Esophagus squamous epithelium (tissue), 5 donors: ENCODE measurements around the gene GABRB1. TPM values are rescaled to one million over a fixed set of nuclear protein-coding genes. Genes with fewer than 3 reads are reported as not detected.
A peak's percentile ranks its signal among the peaks of the same experiment; 100 is the strongest.

Experiments
- DNase-seq: peaks from one replicate; lab custom pipeline; 2025; lab: John Stamatoyannopoulos, UW
- H3K27ac ChIP-seq, 4 donors: fragments of 200-600 bp; sonication (generic); one replicate each; pipeline ENCODE4 v1.5.1; 2016 to 2019; ENCODE audit warnings: mild to moderate bottlenecking in 1 of 4
- H3K27me3 ChIP-seq, 4 donors: fragments of 200-600 bp; sonication (generic); 1 replicate in 3 of 4; 2 replicates in 1 of 4; pipeline versions ENCODE4 v1.5.1 to v1.6.0; 2017 to 2021; ENCODE audit warnings: antibody characterized with exemption in 1 of 4
- H3K36me3 ChIP-seq, 3 donors: fragments of 200-600 bp; sonication (generic); one replicate each; pipeline ENCODE4 v1.5.1; 2016 to 2019
- H3K4me1 ChIP-seq, 3 donors: fragments of 200-600 bp; sonication (generic); one replicate each; pipeline ENCODE4 v1.5.1; 2017 to 2019
- H3K4me3 ChIP-seq, 4 donors: fragments of 200-600 bp; sonication (generic); 1 replicate in 3 of 4; 2 replicates in 1 of 4; pipeline ENCODE4 v1.5.1; 2016 to 2019; ENCODE audit warnings: mild to moderate bottlenecking in 2 of 4, moderate library complexity in 1 of 4
- H3K9me3 ChIP-seq, 3 donors: fragments of 200-600 bp; sonication (generic); one replicate each; pipeline ENCODE4 v1.5.1; 2016 to 2019
- CTCF ChIP-seq, 6 experiments: fragments of 450-650 bp in 4 of 6; fragments of 200-600 bp in 2 of 6; sonication (generic) in 2 of 6; IDR thresholded peaks; one replicate each; pipeline ENCODE4 v1.5.1; 2016 to 2019; ENCODE audit warnings: antibody characterized with exemption in 6 of 6, mild to moderate bottlenecking in 4 of 6, moderate library complexity in 4 of 6
- POLR2A ChIP-seq, 4 donors: fragments of 450-650 bp; IDR thresholded peaks; one replicate each; pipeline ENCODE4 v1.6.1; 2017; ENCODE audit warnings: antibody characterized with exemption in 4 of 4, mild to moderate bottlenecking in 4 of 4, moderate library complexity in 3 of 4
- WGBS, 2 donors: methylation state at CpG; one replicate each; pipeline ENCODE4 v1.1.5; 2018; 5-methylcytosine and 5-hydroxymethylcytosine counted together
- intact Hi-C: fragments of 100-400 bp; cut with DNase I; formaldehyde crosslinking; loops from one replicate; pipeline ENCODE4 v1.15.0; 2022
- total RNA-seq, 4 donors: library from RNA; depleted of rRNA; stranded (reverse); fragments of >200 nt; gene quantifications; one replicate each; pipeline ENCODE4 v1.1.0, GENCODE V29; 2016
- donor health status: DM: yes; HTN: yes; CAD: no.

GABRB1 gene
- not detected for total RNA-seq

DNA sequence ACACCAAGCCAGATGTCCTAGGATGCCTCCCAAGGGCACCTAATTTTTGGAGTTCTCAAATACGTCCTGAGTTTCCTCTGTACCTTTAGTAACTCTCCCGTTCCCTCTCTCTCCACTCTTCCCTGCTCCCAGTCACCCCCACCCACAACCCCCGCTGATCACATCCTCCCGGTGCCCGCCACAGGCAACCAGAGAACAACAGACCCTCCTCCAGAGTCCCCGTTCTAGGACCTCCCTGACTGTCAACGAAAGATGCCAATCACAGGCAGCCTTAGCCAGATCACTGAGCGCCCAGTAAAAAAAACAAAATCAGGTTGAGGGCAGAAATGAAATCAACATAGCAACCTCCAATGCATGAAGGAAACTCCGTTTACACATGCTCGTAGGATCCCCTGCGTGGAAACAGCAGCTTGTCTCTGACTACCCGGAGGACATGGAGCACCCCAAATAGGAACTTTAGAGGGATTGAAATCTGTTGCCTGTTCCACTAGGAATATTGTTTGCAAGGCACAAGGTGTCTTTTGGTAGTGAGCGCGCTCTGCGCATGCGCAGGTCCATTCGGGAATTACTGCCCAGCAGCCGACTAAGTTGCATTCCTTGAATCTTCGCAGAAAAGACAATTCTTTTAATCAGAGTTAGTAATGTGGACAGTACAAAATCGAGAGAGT, at the start of gene GABRB1:
GABRB1 (plus strand) TSS at position 557 of the 668 bp plus-strand sequence.
- peak within 1 kb of the TSS; percentile 19 to 54 (median 42) for H3K4me3 ChIP-seq
- H3K4me1 ChIP-seq, result peaks cover 0 to 21% (median 12%) of the 10 kb centered on the region in 3 donors
- DNase-seq, result no peak
- intact Hi-C loops, result no loop called here
- peaks cover 0 to 34% (median 0%) of the 10 kb centered on the region in 4 donors for H3K27me3 ChIP-seq
- H3K36me3 ChIP-seq, result no peaks in the 10 kb centered on the region
- TF ChIP-seq POLR2A (IDR thresholded peaks at IDR 0.05), result no peak
- peak in 1 of 6 experiments; percentile 14 for TF ChIP-seq CTCF (IDR thresholded peaks at IDR 0.05)
- WGBS, 2 donors, result 3 to 14% methylated on average over 17 of the region's 20 CpGs
- H3K9me3 ChIP-seq, result no peaks in the 10 kb centered on the region
- H3K27ac ChIP-seq, result no peak within 1 kb of the TSS

DNA sequence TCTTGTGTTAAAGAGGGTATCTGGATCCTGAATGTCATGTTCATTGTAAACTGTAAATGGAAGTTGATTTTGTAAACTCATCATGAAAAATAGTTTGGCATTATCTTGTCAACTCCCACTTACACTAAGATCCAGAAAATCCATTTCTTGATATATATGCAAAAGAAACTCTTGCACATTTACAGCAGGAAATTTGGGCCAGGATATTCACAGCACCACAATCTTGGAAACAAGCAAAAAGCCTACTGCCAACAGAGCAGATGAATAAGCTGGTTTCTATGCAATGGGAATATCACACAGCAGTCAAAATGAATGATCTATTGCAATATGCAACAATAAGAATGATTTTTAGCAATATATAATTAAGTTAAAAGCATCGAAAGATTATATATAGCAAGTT, 46.6 kb upstream of the GABRB1 start:
- Histone ChIP-seq H3K27me3 (no peaks in the 10 kb centered on the region), H3K36me3 (no peaks in the 10 kb centered on the region), H3K9me3 (no peaks in the 10 kb centered on the region), H3K27ac (no peak overlapping the region), H3K4me3 (no peak overlapping the region), H3K4me1 (peaks cover 0 to 7% (median 0%) of the 10 kb centered on the region in 3 donors)
- 68 to 88% methylated on average over 1 of the region's 1 CpG for WGBS, 2 donors
- no peak for DNase-seq
- intact Hi-C loops, result no loop called here
- TF ChIP-seq CTCF (IDR thresholded peaks at IDR 0.05) (no peak), POLR2A (IDR thresholded peaks at IDR 0.05) (no peak)

- TF ChIP-seq POLR2A (IDR thresholded peaks at IDR 0.05), result no peak
- TF ChIP-seq CTCF (IDR thresholded peaks at IDR 0.05), result no peak
- no peaks in the 10 kb centered on the region for H3K4me1 ChIP-seq
- H3K9me3 ChIP-seq, result no peaks in the 10 kb centered on the region
- WGBS, 2 donors, result 51 to 66% methylated on average over 3 of the region's 3 CpGs
- H3K36me3 ChIP-seq, result no peaks in the 10 kb centered on the region
- H3K27ac ChIP-seq, result no peak overlapping the region
- H3K4me3 ChIP-seq, result no peak overlapping the region
- intact Hi-C loops, result no loop called here
- no peak for DNase-seq
- peaks cover 0 to 9% (median 0%) of the 10 kb centered on the region in 4 donors for H3K27me3 ChIP-seq
These were observed 44.3 kb upstream of the GABRB1 start for GRCh38 chr4:46986922-46987638.

DNA sequence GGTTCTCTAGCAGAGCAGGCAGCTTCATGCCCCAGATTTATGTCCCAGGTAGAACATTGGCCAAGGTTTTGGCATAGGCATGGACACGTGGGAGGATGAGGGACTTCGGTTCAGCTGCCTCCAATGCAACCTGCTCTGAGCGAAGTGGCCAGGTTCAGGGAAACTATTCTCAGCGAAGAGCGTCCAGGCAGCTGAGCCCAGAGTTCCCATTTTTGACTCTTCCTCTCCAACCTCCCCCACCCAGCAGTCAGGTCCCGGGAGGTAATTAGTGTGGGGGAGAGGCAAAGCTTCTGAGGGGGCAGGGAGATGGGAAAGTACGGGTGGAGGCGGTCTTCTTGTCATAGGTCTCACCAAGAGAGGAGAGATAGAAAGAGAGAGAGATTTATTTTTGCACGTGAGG, 39.0 kb upstream of the GABRB1 start:
- Histone ChIP-seq H3K27ac (no peak overlapping the region), H3K4me1 (peaks cover 8 to 16% (median 8%) of the 10 kb centered on the region in 3 donors), H3K9me3 (no peaks in the 10 kb centered on the region), H3K4me3 (no peak overlapping the region), H3K27me3 (peaks cover 0 to 40% (median 4%) of the 10 kb centered on the region in 4 donors), H3K36me3 (no peaks in the 10 kb centered on the region)
- TF ChIP-seq POLR2A (IDR thresholded peaks at IDR 0.05) (no peak), CTCF (IDR thresholded peaks at IDR 0.05) (no peak)
- 16 to 28% methylated on average over 7 to 8 of the region's 9 CpGs for WGBS, 2 donors
- no peak for DNase-seq
- intact Hi-C loops, result no loop called here
